ENCODE measurements around the gene MYO10. TPM values are rescaled to one million over a fixed set of nuclear protein-coding genes. Genes with fewer than 3 reads are reported as not detected.

MYO10 gene
- total RNA-seq, 4 donors from 2014 or later: 21.0 to 29.8 (median 27.3) TPM

DNA sequence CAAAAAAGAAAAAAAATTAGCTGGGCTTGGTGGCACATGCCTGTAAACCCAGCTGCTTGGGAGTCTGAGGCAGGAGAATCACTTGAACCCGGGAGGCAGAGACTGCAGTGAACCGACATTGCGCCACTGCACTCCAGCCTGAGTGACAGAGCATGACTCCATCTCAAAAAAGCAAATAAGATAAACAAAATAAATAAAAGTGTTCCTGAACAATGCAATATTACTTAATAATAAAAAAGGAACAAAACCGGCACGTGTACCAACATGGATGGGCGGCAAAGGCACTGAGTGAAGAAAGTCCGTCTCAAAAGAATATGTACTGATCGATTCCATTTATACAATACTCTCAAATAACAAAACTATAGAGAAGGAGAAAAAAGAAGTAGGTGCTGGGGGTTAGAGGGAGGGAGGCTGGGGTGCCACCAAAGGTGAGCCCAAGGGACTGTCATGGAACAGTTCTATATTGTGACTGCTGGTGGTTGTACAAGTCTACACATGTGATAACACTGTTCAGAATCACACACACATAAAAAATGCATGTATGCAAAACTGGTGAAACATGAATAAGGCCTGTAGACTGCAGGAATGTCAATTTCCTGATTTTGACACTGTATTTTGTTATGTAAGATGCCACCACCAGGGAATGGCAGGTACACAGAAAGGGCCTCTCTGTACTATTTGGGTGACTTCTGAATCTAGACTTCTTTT, 15.8 kb downstream of the MYO10 start:
- H3K4me3 ChIP-seq: no peak overlapping the region
- TF ChIP-seq POLR2A (IDR thresholded peaks at IDR 0.05): no peak
- TF ChIP-seq, protein P1, sequence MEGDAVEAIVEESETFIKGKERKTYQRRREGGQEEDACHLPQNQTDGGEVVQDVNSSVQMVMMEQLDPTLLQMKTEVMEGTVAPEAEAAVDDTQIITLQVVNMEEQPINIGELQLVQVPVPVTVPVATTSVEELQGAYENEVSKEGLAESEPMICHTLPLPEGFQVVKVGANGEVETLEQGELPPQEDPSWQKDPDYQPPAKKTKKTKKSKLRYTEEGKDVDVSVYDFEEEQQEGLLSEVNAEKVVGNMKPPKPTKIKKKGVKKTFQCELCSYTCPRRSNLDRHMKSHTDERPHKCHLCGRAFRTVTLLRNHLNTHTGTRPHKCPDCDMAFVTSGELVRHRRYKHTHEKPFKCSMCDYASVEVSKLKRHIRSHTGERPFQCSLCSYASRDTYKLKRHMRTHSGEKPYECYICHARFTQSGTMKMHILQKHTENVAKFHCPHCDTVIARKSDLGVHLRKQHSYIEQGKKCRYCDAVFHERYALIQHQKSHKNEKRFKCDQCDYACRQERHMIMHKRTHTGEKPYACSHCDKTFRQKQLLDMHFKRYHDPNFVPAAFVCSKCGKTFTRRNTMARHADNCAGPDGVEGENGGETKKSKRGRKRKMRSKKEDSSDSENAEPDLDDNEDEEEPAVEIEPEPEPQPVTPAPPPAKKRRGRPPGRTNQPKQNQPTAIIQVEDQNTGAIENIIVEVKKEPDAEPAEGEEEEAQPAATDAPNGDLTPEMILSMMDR (IDR thresholded peaks at IDR 0.05): no peak
- intact Hi-C loops (cut with DNase I): no loop called here
- no peaks in the 10 kb centered on the region for H3K27me3 ChIP-seq
- 81 to 89% methylated on average over 8 of the region's 8 CpGs for WGBS, 2 donors
- H3K4me1 ChIP-seq: peaks cover 5 to 31% (median 11%) of the 10 kb centered on the region in 3 donors
- no peak for DNase-seq
- H3K36me3 ChIP-seq: no peaks in the 10 kb centered on the region
- no peak overlapping the region for H3K27ac ChIP-seq
- H3K9me3 ChIP-seq: no peaks in the 10 kb centered on the region

- Histone ChIP-seq H3K9me3 (no peaks in the 10 kb centered on the region), H3K4me1 (peaks cover 7 to 38% (median 11%) of the 10 kb centered on the region in 3 donors), H3K27me3 (no peaks in the 10 kb centered on the region), H3K36me3 (no peaks in the 10 kb centered on the region), H3K4me3 (no peak overlapping the region), H3K27ac (no peak overlapping the region)
- DNase-seq: no peak
- 54 to 76% methylated on average over 6 to 7 of the region's 8 CpGs for WGBS, 2 donors
- TF ChIP-seq POLR2A (IDR thresholded peaks at IDR 0.05): no peak
- TF ChIP-seq, protein P1 (IDR thresholded peaks at IDR 0.05): no peak
- intact Hi-C loops (cut with DNase I): no loop called here
Measured at GRCh38 chr5:16918891-16919671, 17.0 kb downstream of the MYO10 start.

- Histone ChIP-seq H3K36me3 (no peaks in the 10 kb centered on the region), H3K27me3 (no peaks in the 10 kb centered on the region), H3K4me3 (no peak overlapping the region), H3K27ac (no peak overlapping the region), H3K9me3 (no peaks in the 10 kb centered on the region), H3K4me1 (peaks cover 9 to 47% (median 14%) of the 10 kb centered on the region in 3 donors)
- no peak for DNase-seq
- TF ChIP-seq, protein P1 (IDR thresholded peaks at IDR 0.05): no peak
- TF ChIP-seq POLR2A (IDR thresholded peaks at IDR 0.05): no peak
- intact Hi-C loops (cut with DNase I): no loop called here
- WGBS, 2 donors: 89 to 90% methylated on average over 3 of the region's 4 CpGs
Measured at GRCh38 chr5:16918156-16918555, 17.9 kb downstream of the MYO10 start.

DNA sequence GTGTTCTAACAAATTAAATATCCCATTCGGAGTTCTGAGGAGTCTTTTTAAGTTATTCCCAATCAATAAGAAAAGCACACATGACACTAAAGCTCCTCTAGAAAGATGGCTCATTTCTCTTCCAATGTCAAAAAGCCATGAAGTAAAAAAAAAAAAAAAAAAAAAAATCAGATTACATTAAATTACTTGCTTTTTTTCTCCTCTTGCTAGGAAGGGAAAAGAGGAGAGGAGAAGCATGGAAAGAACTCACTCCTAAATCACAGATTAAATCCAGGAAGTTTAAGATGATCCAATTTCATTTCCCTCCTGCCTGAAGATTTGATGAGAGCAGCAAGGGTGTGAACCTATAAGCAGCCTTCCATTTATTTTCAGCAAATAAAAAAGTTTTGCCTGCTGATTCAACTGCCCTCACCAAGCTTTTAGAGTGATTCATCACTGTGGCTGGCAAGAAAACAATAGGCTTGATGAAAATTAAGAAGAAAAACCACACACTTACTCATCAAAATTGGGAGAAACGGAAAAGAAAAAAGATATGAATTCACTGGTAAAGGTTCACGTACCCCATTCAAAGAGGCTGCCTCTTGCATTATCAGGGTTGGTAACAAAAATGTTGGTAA, 19.7 kb downstream of the MYO10 start:
- Histone ChIP-seq H3K4me3 (no peak overlapping the region), H3K9me3 (no peaks in the 10 kb centered on the region), H3K27ac (peak overlapping the region in 3 of 4 donors; percentile 9 to 32 (median 28)), H3K36me3 (no peaks in the 10 kb centered on the region), H3K27me3 (no peaks in the 10 kb centered on the region), H3K4me1 (peaks cover 12 to 57% (median 17%) of the 10 kb centered on the region in 3 donors)
- intact Hi-C loops (cut with DNase I): no loop called here
- DNase-seq: no peak
- TF ChIP-seq, protein P1 (IDR thresholded peaks at IDR 0.05): no peak
- no peak for TF ChIP-seq POLR2A (IDR thresholded peaks at IDR 0.05)
- 32 to 51% methylated on average over 3 of the region's 3 CpGs for WGBS, 2 donors

GRCh38 chr5:16914584-16914983, 21.5 kb downstream of the MYO10 start:
- no peak overlapping the region for H3K4me3 ChIP-seq
- TF ChIP-seq, protein P1 (IDR thresholded peaks at IDR 0.05): no peak
- no peak for TF ChIP-seq POLR2A (IDR thresholded peaks at IDR 0.05)
- no peaks in the 10 kb centered on the region for H3K9me3 ChIP-seq
- intact Hi-C loops (cut with DNase I): no loop called here
- H3K27ac ChIP-seq: peak overlapping the region in 3 of 4 donors; percentile 76 to 80 (median 76)
- no peak for DNase-seq
- 86 to 88% methylated on average over 6 of the region's 6 CpGs for WGBS, 2 donors
- peaks cover 12 to 57% (median 17%) of the 10 kb centered on the region in 3 donors for H3K4me1 ChIP-seq
- no peaks in the 10 kb centered on the region for H3K27me3 ChIP-seq
- H3K36me3 ChIP-seq: no peaks in the 10 kb centered on the region
